Adipose tissue (tissue), 3 donors: ENCODE data around the gene CAVIN2. TPM values are rescaled to one million over a fixed set of nuclear protein-coding genes. Genes with fewer than 3 reads are reported as not detected.

Source experiments
- H3K27ac ChIP-seq: one replicate; pipeline ENCODE4 v1.5.1; 2013; ENCODE audit warnings: low read depth, low read length
- WGBS, 3 donors: extraction: QIAGEN DNeasy Blood & Tissue Kit; methylation state at CpG; one replicate each; pipeline ENCODE4 v1.1.7; 2013; 5-methylcytosine and 5-hydroxymethylcytosine counted together
- polyA plus RNA-seq, 3 donors: library from polyadenylated mRNA; stranded (reverse); fragments of 200-250 nt; gene quantifications; one replicate each; pipeline ENCODE4 v1.2.3, GENCODE V29; 2013
- donor health status: healthy with polysubstance abuse.
- donor health status: Bipolar disorder and iron deficiency.
- donor health status: healthy.

Gene CAVIN2
- polyA plus RNA-seq: 10 to 100 TPM; 11.5 to 50.2 (median 47.9) TPM

- H3K27ac ChIP-seq: peak within 1 kb of the TSS; percentile 15
- 14 to 45% (median 25%) methylated on average over 31 of the region's 31 CpGs for WGBS, 3 donors
Measured at GRCh38 chr2:191846515-191847476, at the start of gene CAVIN2. Gene CAVIN2, minus strand, starts transcription at chr2:191847088. Its CDS starts 163 bp downstream, at chr2:191846925.

GRCh38 chr2:191895743-191896142 is 48.9 kb upstream of the CAVIN2 start:
- 52 to 62% (median 58%) methylated on average over 2 of the region's 2 CpGs for WGBS, 3 donors

GRCh38 chr2:191895195-191895594 is 48.3 kb upstream of the CAVIN2 start:
- H3K27ac ChIP-seq: no peak overlapping the region
- WGBS, 3 donors: 86 to 93% (median 90%) methylated on average over 4 of the region's 4 CpGs

More at GRCh38 chr2:191895743-191896142, 48.9 kb upstream of the CAVIN2 start:
- H3K27ac ChIP-seq: no peak overlapping the region

- H3K27ac ChIP-seq: no peak overlapping the region
- WGBS, 3 donors: 39 to 52% (median 42%) methylated on average over 3 of the region's 3 CpGs
Measured at GRCh38 chr2:191894681-191895147, 47.8 kb upstream of the CAVIN2 start.

GRCh38 chr2:191892391-191892790 is 45.5 kb upstream of the CAVIN2 start:
- H3K27ac ChIP-seq: no peak overlapping the region

GRCh38 chr2:191891656-191892055 is 44.8 kb upstream of the CAVIN2 start:
- no peak overlapping the region for H3K27ac ChIP-seq
- 66 to 91% (median 85%) methylated on average over 5 of the region's 5 CpGs for WGBS, 3 donors

More at GRCh38 chr2:191892391-191892790, 45.5 kb upstream of the CAVIN2 start:
- WGBS, 3 donors: 51 to 81% (median 60%) methylated on average over 3 of the region's 3 CpGs

- no peak overlapping the region for H3K27ac ChIP-seq
- WGBS, 3 donors: 94 to 96% (median 94%) methylated on average over 2 of the region's 2 CpGs
Measured at GRCh38 chr2:191889931-191890330, 43.0 kb upstream of the CAVIN2 start.

GRCh38 chr2:191888400-191889166 is 41.7 kb upstream of the CAVIN2 start:
- 86 to 93% (median 89%) methylated on average over 3 of the region's 3 CpGs for WGBS, 3 donors
- H3K27ac ChIP-seq: no peak overlapping the region

GRCh38 chr2:191885650-191886049 is 38.8 kb upstream of the CAVIN2 start:
- WGBS, 3 donors: 83 to 91% (median 89%) methylated on average over 6 of the region's 6 CpGs
- H3K27ac ChIP-seq: no peak overlapping the region

- WGBS, 3 donors: 43 to 78% (median 57%) methylated on average over 1 of the region's 1 CpG
- H3K27ac ChIP-seq: no peak overlapping the region
Measured at GRCh38 chr2:191885098-191885497, 38.2 kb upstream of the CAVIN2 start.

- H3K27ac ChIP-seq: no peak overlapping the region
- 94 to 98% (median 96%) methylated on average over 32 to 34 of the region's 34 CpGs for WGBS, 3 donors
Measured at GRCh38 chr2:191881982-191882816, 35.3 kb upstream of the CAVIN2 start.

GRCh38 chr2:191878548-191879279 is 31.8 kb upstream of the CAVIN2 start:
- WGBS, 3 donors: 53 to 69% (median 67%) methylated on average over 2 of the region's 2 CpGs
- no peak overlapping the region for H3K27ac ChIP-seq

GRCh38 chr2:191877875-191878274 is 31.0 kb upstream of the CAVIN2 start:
- no peak overlapping the region for H3K27ac ChIP-seq
- 72 to 93% (median 88%) methylated on average over 4 of the region's 4 CpGs for WGBS, 3 donors

GRCh38 chr2:191875859-191876258 is 29.0 kb upstream of the CAVIN2 start:
- 78 to 87% (median 85%) methylated on average over 2 of the region's 2 CpGs for WGBS, 3 donors
- no peak overlapping the region for H3K27ac ChIP-seq

GRCh38 chr2:191870744-191871143 is 23.9 kb upstream of the CAVIN2 start:
- no peak overlapping the region for H3K27ac ChIP-seq

GRCh38 chr2:191869781-191870180 is 22.9 kb upstream of the CAVIN2 start:
- H3K27ac ChIP-seq: no peak overlapping the region
- 66 to 78% (median 74%) methylated on average over 4 of the region's 4 CpGs for WGBS, 3 donors

GRCh38 chr2:191869178-191869577 is 22.3 kb upstream of the CAVIN2 start:
- H3K27ac ChIP-seq: no peak overlapping the region
- 64 to 77% (median 76%) methylated on average over 6 of the region's 6 CpGs for WGBS, 3 donors

- peak overlapping the region; percentile 81 for H3K27ac ChIP-seq
- 69 to 93% (median 76%) methylated on average over 1 of the region's 1 CpG for WGBS, 3 donors
Measured at GRCh38 chr2:191867507-191867847, 20.6 kb upstream of the CAVIN2 start.
